IPS DF 6.9 (cell line): ENCODE measurements around the gene CNTN4.

ENCODE experiments used
- DNase-seq: peaks from one replicate; pipeline ENCODE4 v3.0.0-alpha.2; 2013; ENCODE audit warnings: low read depth, low spot score
- H3K27ac ChIP-seq: one replicate; pipeline ENCODE4 v1.5.1; 2013; ENCODE audit warnings: low read length, control low read depth
- H3K27me3 ChIP-seq: 2 replicates; pipeline ENCODE4 v1.6.1; 2013; ENCODE audit warnings: mild to moderate bottlenecking, low read length; ENCODE audit not compliant: control insufficient read depth, insufficient read depth
- H3K36me3 ChIP-seq: 2 replicates; pipeline ENCODE4 v1.6.1; 2013; ENCODE audit warnings: low read length; ENCODE audit not compliant: control insufficient read depth, insufficient read depth
- H3K4me1 ChIP-seq: 2 replicates; pipeline ENCODE4 v1.6.1; 2013; ENCODE audit warnings: low read length; ENCODE audit not compliant: control insufficient read depth, insufficient read depth
- H3K4me3 ChIP-seq: 2 replicates; pipeline ENCODE4 v1.5.1; 2013; ENCODE audit warnings: mild to moderate bottlenecking, low read length
- H3K9me3 ChIP-seq: 2 replicates; pipeline ENCODE4 v1.6.1; 2013; ENCODE audit warnings: low read length, inconsistent platforms; ENCODE audit not compliant: control insufficient read depth, insufficient read depth
- WGBS: extraction: QIAGEN DNeasy Blood & Tissue Kit; methylation state at CpG from one replicate; pipeline ENCODE4 v1.1.7; 2013; ENCODE audit warnings: mixed read lengths, missing lambda C conversion rate; ENCODE audit not compliant: insufficient read length, insufficient coverage; 5-methylcytosine and 5-hydroxymethylcytosine counted together

Gene CNTN4

GRCh38 chr3:2558796-2559195, 460.1 kb downstream of the CNTN4 start:
- H3K27ac ChIP-seq = no peak overlapping the region
- H3K9me3 ChIP-seq = no peaks in the 10 kb centered on the region
- no peaks in the 10 kb centered on the region for H3K36me3 ChIP-seq
- DNase-seq = no peak
- WGBS = no CpG with 5 or more reads among the region's 1 CpG
- no peaks in the 10 kb centered on the region for H3K27me3 ChIP-seq
- no peaks in the 10 kb centered on the region for H3K4me1 ChIP-seq
- H3K4me3 ChIP-seq = no peak overlapping the region

GRCh38 chr3:2567451-2567850, 468.8 kb downstream of the CNTN4 start:
- no CpG with 5 or more reads among the region's 3 CpGs for WGBS
- no peak overlapping the region for H3K4me3 ChIP-seq
- H3K4me1 ChIP-seq = no peaks in the 10 kb centered on the region
- no peak for DNase-seq
- no peaks in the 10 kb centered on the region for H3K27me3 ChIP-seq
- H3K36me3 ChIP-seq = no peaks in the 10 kb centered on the region
- no peak overlapping the region for H3K27ac ChIP-seq
- H3K9me3 ChIP-seq = no peaks in the 10 kb centered on the region

DNA sequence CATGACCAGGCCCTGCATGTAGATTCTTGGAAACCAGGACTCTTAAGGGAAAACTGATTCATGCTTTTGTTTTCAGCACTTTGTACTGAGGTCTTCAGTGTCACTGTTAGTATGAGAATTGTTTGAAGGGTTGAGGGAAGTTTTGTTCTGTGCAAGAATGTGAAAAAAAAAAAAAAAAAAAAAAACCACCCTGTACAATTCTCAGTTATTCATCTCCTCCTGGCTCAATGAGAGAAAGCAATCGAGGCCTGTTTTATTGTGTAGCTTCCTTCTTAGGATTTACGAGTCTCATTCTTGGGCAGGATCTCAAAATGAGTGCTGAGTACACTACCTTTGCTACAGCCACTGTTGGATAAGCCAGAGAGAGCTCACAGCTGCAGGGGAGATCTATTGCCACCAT, 469.5 kb downstream of the CNTN4 start:
- Histone ChIP-seq H3K27me3 (no peaks in the 10 kb centered on the region), H3K27ac (no peak overlapping the region), H3K36me3 (no peaks in the 10 kb centered on the region), H3K4me3 (no peak overlapping the region), H3K4me1 (no peaks in the 10 kb centered on the region), H3K9me3 (no peaks in the 10 kb centered on the region)
- DNase-seq = no peak
- WGBS = no CpG with 5 or more reads among the region's 2 CpGs

GRCh38 chr3:2568929-2569328, 470.3 kb downstream of the CNTN4 start:
- Histone ChIP-seq H3K4me3 (no peak overlapping the region), H3K27ac (no peak overlapping the region)
- no CpG with 5 or more reads among the region's 7 CpGs for WGBS

DNA sequence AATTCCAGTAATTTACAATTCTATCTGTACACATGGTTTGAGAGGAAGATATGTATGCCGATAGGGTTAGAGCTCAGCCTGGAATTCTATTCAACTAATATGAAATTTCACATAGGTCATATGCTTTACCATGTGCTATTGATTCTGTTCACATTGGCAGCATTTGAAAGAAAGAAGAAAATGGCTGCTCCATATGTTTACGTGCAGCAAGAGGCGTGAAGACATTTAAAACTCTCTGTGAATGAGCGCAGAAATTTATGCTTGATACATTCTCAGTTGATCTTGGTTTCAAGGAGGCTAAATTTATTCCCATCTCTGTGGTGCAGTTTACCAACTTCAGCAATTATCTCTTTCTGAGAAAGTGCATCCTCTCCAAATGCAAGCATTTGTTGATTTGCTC, 478.9 kb downstream of the CNTN4 start:
- no peak overlapping the region for H3K4me3 ChIP-seq
- no peak for DNase-seq
- H3K27ac ChIP-seq = no peak overlapping the region
- no peaks in the 10 kb centered on the region for H3K27me3 ChIP-seq
- no CpG with 5 or more reads among the region's 4 CpGs for WGBS
- H3K9me3 ChIP-seq = no peaks in the 10 kb centered on the region
- H3K4me1 ChIP-seq = no peaks in the 10 kb centered on the region
- H3K36me3 ChIP-seq = no peaks in the 10 kb centered on the region

More at GRCh38 chr3:2568929-2569328, 470.3 kb downstream of the CNTN4 start:
- Histone ChIP-seq H3K4me1 (no peaks in the 10 kb centered on the region), H3K27me3 (no peaks in the 10 kb centered on the region), H3K36me3 (no peaks in the 10 kb centered on the region), H3K9me3 (no peaks in the 10 kb centered on the region)
- DNase-seq = no peak

- Histone ChIP-seq H3K4me3 (no peak overlapping the region), H3K36me3 (no peaks in the 10 kb centered on the region), H3K4me1 (no peaks in the 10 kb centered on the region), H3K9me3 (no peaks in the 10 kb centered on the region), H3K27ac (no peak overlapping the region), H3K27me3 (no peaks in the 10 kb centered on the region)
- DNase-seq = no peak
- WGBS = no CpG with 5 or more reads among the region's 3 CpGs
Measured at GRCh38 chr3:2578560-2578959, 479.9 kb downstream of the CNTN4 start.

GRCh38 chr3:2579206-2579605, 480.5 kb downstream of the CNTN4 start:
- no peaks in the 10 kb centered on the region for H3K27me3 ChIP-seq
- no peak overlapping the region for H3K4me3 ChIP-seq
- H3K4me1 ChIP-seq = no peaks in the 10 kb centered on the region
- no peaks in the 10 kb centered on the region for H3K9me3 ChIP-seq
- no peak overlapping the region for H3K27ac ChIP-seq
- no peak for DNase-seq
- no peaks in the 10 kb centered on the region for H3K36me3 ChIP-seq
- WGBS = no CpG with 5 or more reads among the region's 4 CpGs

GRCh38 chr3:2583046-2583445, 484.4 kb downstream of the CNTN4 start:
- Histone ChIP-seq H3K27ac (no peak overlapping the region), H3K36me3 (no peaks in the 10 kb centered on the region), H3K27me3 (no peaks in the 10 kb centered on the region), H3K4me1 (no peaks in the 10 kb centered on the region), H3K4me3 (no peak overlapping the region), H3K9me3 (no peaks in the 10 kb centered on the region)
- no CpG with 5 or more reads among the region's 2 CpGs for WGBS
- no peak for DNase-seq

DNA sequence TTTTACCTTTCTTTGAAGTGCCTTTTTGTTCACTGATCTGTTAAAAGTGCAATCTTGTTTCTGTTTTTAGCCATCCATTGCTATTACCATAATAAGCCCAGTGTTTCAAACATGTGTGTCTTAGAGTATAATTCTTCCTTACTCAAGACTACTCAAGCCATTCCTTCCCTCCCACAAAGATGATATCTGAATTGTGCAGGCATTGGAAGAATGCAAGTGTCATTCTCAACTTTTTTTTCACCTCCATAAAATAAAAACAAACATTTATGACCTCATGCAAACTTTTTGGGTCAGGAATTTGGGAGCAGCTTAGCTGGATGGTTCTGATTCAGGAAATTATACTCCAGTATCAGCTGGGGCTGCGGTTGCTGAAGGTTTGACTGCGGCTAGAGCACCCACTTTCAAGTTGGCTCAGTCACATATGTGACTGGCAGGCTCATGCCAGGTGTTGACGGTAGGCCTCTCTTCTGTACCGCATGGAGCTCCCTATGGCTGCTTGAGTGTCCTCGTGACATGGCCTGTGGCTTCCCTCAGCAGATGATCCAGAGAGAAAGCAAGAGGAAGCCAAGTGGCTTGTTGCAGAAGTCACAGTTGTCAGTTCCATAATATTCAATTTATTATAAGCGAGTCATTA, 490.8 kb downstream of the CNTN4 start:
- no peak overlapping the region for H3K27ac ChIP-seq
- H3K27me3 ChIP-seq = no peaks in the 10 kb centered on the region
- H3K4me1 ChIP-seq = no peaks in the 10 kb centered on the region
- WGBS = no CpG with 5 or more reads among the region's 6 CpGs
- no peak for DNase-seq
- no peak overlapping the region for H3K4me3 ChIP-seq
- no peaks in the 10 kb centered on the region for H3K36me3 ChIP-seq
- no peaks in the 10 kb centered on the region for H3K9me3 ChIP-seq

- Histone ChIP-seq H3K36me3 (no peaks in the 10 kb centered on the region), H3K9me3 (no peaks in the 10 kb centered on the region), H3K4me3 (no peak overlapping the region), H3K4me1 (peaks cover 1% of the 10 kb centered on the region; the same call in 1 of the 2 replicates), H3K27ac (no peak overlapping the region), H3K27me3 (no peaks in the 10 kb centered on the region)
- DNase-seq = no peak
- no CpG with 5 or more reads among the region's 4 CpGs for WGBS
Measured at GRCh38 chr3:2595486-2595885, 496.8 kb downstream of the CNTN4 start.

GRCh38 chr3:2597615-2598014, 498.9 kb downstream of the CNTN4 start:
- Histone ChIP-seq H3K36me3 (no peaks in the 10 kb centered on the region), H3K27me3 (no peaks in the 10 kb centered on the region), H3K4me1 (peaks cover 1% of the 10 kb centered on the region; the same call in 1 of the 2 replicates), H3K27ac (no peak overlapping the region), H3K4me3 (no peak overlapping the region), H3K9me3 (no peaks in the 10 kb centered on the region)
- no peak for DNase-seq
- no CpG with 5 or more reads among the region's 3 CpGs for WGBS
